Measurements from ENCODE around the gene TSPAN18. TPM values are rescaled to one million over a fixed set of nuclear protein-coding genes. Genes with fewer than 3 reads are reported as not detected.

Gene TSPAN18
- total RNA-seq, 1 experiment from 2014 or later: 18.3 TPM

- no peak for TF ChIP-seq CTCF (IDR thresholded peaks at IDR 0.05 in 2 of 3, conservative IDR thresholded peaks at IDR 0.05 in 1 of 3; ENCODE audit: borderline replicate concordance in 1 of 3, insufficient read depth in 1 of 3, low read depth in 2 of 3, low read length in 2 of 3)
- TF ChIP-seq EZH2 (IDR thresholded peaks at IDR 0.05): no peak
Measured at GRCh38 chr11:44743326-44743725, 16.6 kb downstream of the TSPAN18 start (continued).

- TF ChIP-seq REST (IDR thresholded peaks at IDR 0.05; ENCODE audit: low read depth) (no peak), YY1 (IDR thresholded peaks at IDR 0.05; ENCODE audit: extremely low read depth, insufficient replicate concordance, low read depth, low read length) (no peak), ELF1 (IDR thresholded peaks at IDR 0.05; ENCODE audit: borderline replicate concordance, low read depth) (no peak)
- POLR2A ChIA-PET: no interaction called here
- Histone ChIP-seq H2AFZ (ENCODE audit: low read depth, low read length, poor library complexity, severe bottlenecking) (no peak overlapping the region), H3K27ac (ENCODE audit: low read depth, low read length) (no peak overlapping the region), H3K36me3 (ENCODE audit: control insufficient read depth in 1 of 2, insufficient read depth in 2 of 2, low read length in 2 of 2) (no peaks in the 10 kb centered on the region), H3K4me3 (replicated peaks in 1 of 2; ENCODE audit: low read depth in 1 of 2, low read length in 2 of 2) (no peak overlapping the region), H3K79me2 (ENCODE audit: insufficient read depth, low read length) (no peaks in the 10 kb centered on the region), H3K9me3 (ENCODE audit: control insufficient read depth in 1 of 2, insufficient read depth in 1 of 2, low read depth in 1 of 2, low read length in 2 of 2) (no peaks in the 10 kb centered on the region), H3K9ac (ENCODE audit: low read length) (no peak overlapping the region), H3K4me2 (ENCODE audit: low read length) (no peak overlapping the region), H4K20me1 (ENCODE audit: insufficient read depth) (no peaks in the 10 kb centered on the region), H3K9me2 (ENCODE audit: insufficient read depth) (no peaks in the 10 kb centered on the region), H3K4me1 (ENCODE audit: control insufficient read depth in 1 of 2, insufficient read depth in 2 of 2, low read length in 2 of 2) (no peaks in the 10 kb centered on the region), H3K27me3 (ENCODE audit: insufficient read depth, low read length) (no peaks in the 10 kb centered on the region)
- intact Hi-C loops (cut with micrococcal nuclease): no loop called here
- no peak for ATAC-seq
- RAD21 ChIA-PET (ENCODE audit: low non-redundant PET in 1 of 2, low total read pairs in 2 of 2, uncharacterized antibody in 2 of 2, unreplicated experiment in 2 of 2): no interaction called here
- CTCF ChIA-PET: no interaction called here
- no TSS peak for BruUV-seq (replicated peaks)
- DNase-seq (ENCODE audit: low read depth, low spot score): no peak
Measured at GRCh38 chr11:44743959-44744557, 17.3 kb downstream of the TSPAN18 start.

Measured in HCT116 (cell line).